Activated naive CD8-positive, alpha-beta T cell treated with anti-CD3 and anti-CD28 coated beads, Interleukin-2, amount 50 U/mL, for 24 hours (primary cell): Measurements from ENCODE around the gene MAP4.
A peak's percentile ranks its signal among the peaks of the same experiment; 100 is the strongest.
"Not testable (repeated sequence)": the region's sequence is repeated elsewhere in the genome, so short reads cannot be mapped to it uniquely, and the experiment has no call there.

Experiments
- ATAC-seq: fragments of 150-1000 bp; cut with Tn5 transposase; one replicate; pipeline ENCODE4 v1.10.0; 2021
- DNase-seq: peaks from one replicate; pipeline ENCODE4 v3.0.0; 2021
- H3K27ac Mint-ChIP-seq: one replicate; pipeline ENCODE4 v1.8.0; 2021; ENCODE audit warnings: mild to moderate bottlenecking, mixed read lengths
- H3K27me3 Mint-ChIP-seq: one replicate; pipeline ENCODE4 v1.8.0; 2021; ENCODE audit warnings: mixed read lengths
- H3K36me3 Mint-ChIP-seq: one replicate; pipeline ENCODE4 v1.8.0; 2021; ENCODE audit warnings: low read depth, mixed read lengths
- H3K4me1 Mint-ChIP-seq: one replicate; pipeline ENCODE4 v1.8.0; 2021; ENCODE audit warnings: mixed read lengths
- H3K4me3 Mint-ChIP-seq: one replicate; pipeline ENCODE4 v1.8.0; 2021; ENCODE audit warnings: mild to moderate bottlenecking, moderate library complexity, mixed read lengths
- H3K9me3 Mint-ChIP-seq: one replicate; pipeline ENCODE4 v1.8.0; 2021; ENCODE audit warnings: mixed read lengths

Gene MAP4

GRCh38 chr3:48016301-48016973 is at the start of gene MAP4:
MAP4 (minus strand) TSS chr3:48016416; CDS start chr3:47998860, 17,556 bp downstream.
- Mint-ChIP-seq H3K27ac (peak within 1 kb of the TSS; percentile 25), H3K4me3 (no peak within 1 kb of the TSS)

GRCh38 chr3:48065035-48065434 is 48.8 kb upstream of the MAP4 start:
- H3K36me3 Mint-ChIP-seq, result peaks cover 8% of the 10 kb centered on the region
- H3K4me3 Mint-ChIP-seq, result no peak overlapping the region
- no peaks in the 10 kb centered on the region for H3K9me3 Mint-ChIP-seq
- DNase-seq (no peak), ATAC-seq (no peak)
- H3K27ac Mint-ChIP-seq, result no peak overlapping the region
- H3K4me1 Mint-ChIP-seq, result peaks cover 17% of the 10 kb centered on the region
- no peaks in the 10 kb centered on the region for H3K27me3 Mint-ChIP-seq

More at GRCh38 chr3:48016301-48016973, at the start of gene MAP4:
- ATAC-seq (no peak), DNase-seq (no peak)
- H3K27me3 Mint-ChIP-seq, result no peaks in the 10 kb centered on the region
- H3K4me1 Mint-ChIP-seq, result peaks cover 48% of the 10 kb centered on the region
- peaks cover 5% of the 10 kb centered on the region for H3K36me3 Mint-ChIP-seq
- no peaks in the 10 kb centered on the region for H3K9me3 Mint-ChIP-seq

GRCh38 chr3:48064292-48064829 is 48.1 kb upstream of the MAP4 start:
- H3K27ac Mint-ChIP-seq, result peak overlapping the region; percentile 8
- H3K36me3 Mint-ChIP-seq, result peaks cover 10% of the 10 kb centered on the region
- no peak overlapping the region for H3K4me3 Mint-ChIP-seq
- H3K9me3 Mint-ChIP-seq, result no peaks in the 10 kb centered on the region
- no peak for ATAC-seq
- H3K4me1 Mint-ChIP-seq, result peaks cover 21% of the 10 kb centered on the region
- no peaks in the 10 kb centered on the region for H3K27me3 Mint-ChIP-seq
- DNase-seq, result no peak

GRCh38 chr3:48061586-48061985 is 45.4 kb upstream of the MAP4 start:
- not testable (repeated sequence) for ATAC-seq

GRCh38 chr3:48058091-48058490 is 41.9 kb upstream of the MAP4 start:
- ATAC-seq (no peak), DNase-seq (no peak)
- no peak overlapping the region for H3K27ac Mint-ChIP-seq
- no peak overlapping the region for H3K4me3 Mint-ChIP-seq
- H3K4me1 Mint-ChIP-seq, result peaks cover 13% of the 10 kb centered on the region
- no peaks in the 10 kb centered on the region for H3K9me3 Mint-ChIP-seq
- peaks cover 6% of the 10 kb centered on the region for H3K36me3 Mint-ChIP-seq
- H3K27me3 Mint-ChIP-seq, result no peaks in the 10 kb centered on the region

More at GRCh38 chr3:48061586-48061985, 45.4 kb upstream of the MAP4 start:
- not testable (repeated sequence) for H3K9me3 Mint-ChIP-seq, DNase-seq, H3K36me3 Mint-ChIP-seq, H3K4me3 Mint-ChIP-seq, H3K27me3 Mint-ChIP-seq, H3K27ac Mint-ChIP-seq
- peaks cover 25% of the 10 kb centered on the region for H3K4me1 Mint-ChIP-seq

GRCh38 chr3:48057521-48057920 is 41.3 kb upstream of the MAP4 start:
- Mint-ChIP-seq H3K4me1 (peaks cover 19% of the 10 kb centered on the region), H3K4me3 (no peak overlapping the region), H3K36me3 (peaks cover 6% of the 10 kb centered on the region), H3K27ac (no peak overlapping the region), H3K9me3 (no peaks in the 10 kb centered on the region), H3K27me3 (no peaks in the 10 kb centered on the region)
- ATAC-seq (no peak), DNase-seq (no peak)

- ATAC-seq, result no peak
These were observed 31.7 kb upstream of the MAP4 start for GRCh38 chr3:48047841-48048464.

GRCh38 chr3:48042071-48042760 is 26.0 kb upstream of the MAP4 start:
- ATAC-seq, result peak; percentile 69
- Mint-ChIP-seq H3K9me3 (no peaks in the 10 kb centered on the region), H3K27me3 (no peaks in the 10 kb centered on the region), H3K4me1 (peaks cover 15% of the 10 kb centered on the region), H3K4me3 (no peak overlapping the region), H3K36me3 (peaks cover 3% of the 10 kb centered on the region), H3K27ac (peak overlapping the region; percentile 29)
- DNase-seq, result no peak

More at GRCh38 chr3:48047841-48048464, 31.7 kb upstream of the MAP4 start:
- H3K4me1 Mint-ChIP-seq, result peaks cover 8% of the 10 kb centered on the region
- H3K27ac Mint-ChIP-seq, result no peak overlapping the region
- H3K9me3 Mint-ChIP-seq, result no peaks in the 10 kb centered on the region
- H3K4me3 Mint-ChIP-seq, result no peak overlapping the region
- no peaks in the 10 kb centered on the region for H3K27me3 Mint-ChIP-seq
- peaks cover 31% of the 10 kb centered on the region for H3K36me3 Mint-ChIP-seq
- no peak for DNase-seq

GRCh38 chr3:48039487-48040190 is 23.4 kb upstream of the MAP4 start:
- ATAC-seq, result peak; percentile 34
- Mint-ChIP-seq H3K27me3 (no peaks in the 10 kb centered on the region), H3K27ac (no peak overlapping the region), H3K4me1 (peaks cover 17% of the 10 kb centered on the region), H3K36me3 (peaks cover 1% of the 10 kb centered on the region), H3K4me3 (no peak overlapping the region), H3K9me3 (no peaks in the 10 kb centered on the region)
- no peak for DNase-seq

GRCh38 chr3:48038971-48039481 is 22.8 kb upstream of the MAP4 start:
- H3K4me1 Mint-ChIP-seq, result peaks cover 22% of the 10 kb centered on the region
- ATAC-seq (no peak), DNase-seq (no peak)
- no peaks in the 10 kb centered on the region for H3K9me3 Mint-ChIP-seq
- H3K36me3 Mint-ChIP-seq, result peaks cover 1% of the 10 kb centered on the region
- no peak overlapping the region for H3K4me3 Mint-ChIP-seq
- no peaks in the 10 kb centered on the region for H3K27me3 Mint-ChIP-seq
- H3K27ac Mint-ChIP-seq, result no peak overlapping the region

GRCh38 chr3:48034000-48034516 is 17.8 kb upstream of the MAP4 start:
- no peaks in the 10 kb centered on the region for H3K27me3 Mint-ChIP-seq
- peak overlapping the region; percentile 40 for H3K27ac Mint-ChIP-seq
- ATAC-seq (peak; percentile 59), DNase-seq (no peak)
- H3K9me3 Mint-ChIP-seq, result no peaks in the 10 kb centered on the region
- H3K4me1 Mint-ChIP-seq, result peaks cover 15% of the 10 kb centered on the region
- peaks cover 1% of the 10 kb centered on the region for H3K36me3 Mint-ChIP-seq
- H3K4me3 Mint-ChIP-seq, result no peak overlapping the region

GRCh38 chr3:48030188-48030587 is 14.0 kb upstream of the MAP4 start:
- H3K4me1 Mint-ChIP-seq, result peaks cover 16% of the 10 kb centered on the region
- no peaks in the 10 kb centered on the region for H3K27me3 Mint-ChIP-seq
- no peaks in the 10 kb centered on the region for H3K9me3 Mint-ChIP-seq
- DNase-seq, result no peak
- no peak for ATAC-seq
- H3K36me3 Mint-ChIP-seq, result no peaks in the 10 kb centered on the region
- no peak overlapping the region for H3K4me3 Mint-ChIP-seq
- H3K27ac Mint-ChIP-seq, result no peak overlapping the region

GRCh38 chr3:48026951-48027908 is 11.0 kb upstream of the MAP4 start:
- Mint-ChIP-seq H3K27ac (no peak overlapping the region), H3K9me3 (no peaks in the 10 kb centered on the region), H3K4me1 (peaks cover 12% of the 10 kb centered on the region), H3K27me3 (no peaks in the 10 kb centered on the region), H3K4me3 (no peak overlapping the region), H3K36me3 (peaks cover 6% of the 10 kb centered on the region)
- DNase-seq, result no peak
- no peak for ATAC-seq
